Lower leg skin (tissue), 4 donors: ENCODE data around the gene NCKAP5. TPM values are rescaled to one million over a fixed set of nuclear protein-coding genes. Genes with fewer than 3 reads are reported as not detected.

Experiments used
- DNase-seq, 2 donors: peaks; one replicate each; pipeline ENCODE4 v3.0.0-alpha.2; 2019; ENCODE audit warnings: low spot score in 2 of 2
- H3K4me3 ChIP-seq: fragments of 200-600 bp; sonication (generic); 2 replicates; pipeline ENCODE4 v1.5.1; 2017; ENCODE audit warnings: mild to moderate bottlenecking, low read depth; ENCODE audit not compliant: poor library complexity, severe bottlenecking
- POLR2A ChIP-seq, 2 donors: fragments of 450-650 bp; IDR thresholded peaks; one replicate each; pipeline ENCODE4 v1.6.1; 2016 to 2017; ENCODE audit warnings: antibody characterized with exemption in 2 of 2, mild to moderate bottlenecking in 1 of 2, moderate library complexity in 1 of 2
- WGBS, 2 donors: methylation state at CpG; one replicate each; pipeline ENCODE4 v1.1.5; 2018; 5-methylcytosine and 5-hydroxymethylcytosine counted together
- intact Hi-C: fragments of 100-400 bp; cut with DNase I; formaldehyde crosslinking; loops from one replicate; pipeline ENCODE4 v1.15.0; 2023; ENCODE audit warnings: low total_unique reads
- total RNA-seq, 4 donors: library from RNA; depleted of rRNA; stranded (reverse); fragments of >200 nt; gene quantifications; one replicate each; pipeline ENCODE4 v1.1.0, GENCODE V29; 2016
- TF ChIP-seq, protein P1 (sequence below), 3 donors: fragments of 450-650 bp; IDR thresholded peaks; one replicate each; pipeline ENCODE4 v1.5.1; 2016; ENCODE audit warnings: antibody characterized with exemption in 3 of 3, mild to moderate bottlenecking in 3 of 3, moderate library complexity in 2 of 3

NCKAP5 gene
- total RNA-seq, 4 donors from 2014 or later: 2.0 to 5.1 (median 3.6) TPM

DNA sequence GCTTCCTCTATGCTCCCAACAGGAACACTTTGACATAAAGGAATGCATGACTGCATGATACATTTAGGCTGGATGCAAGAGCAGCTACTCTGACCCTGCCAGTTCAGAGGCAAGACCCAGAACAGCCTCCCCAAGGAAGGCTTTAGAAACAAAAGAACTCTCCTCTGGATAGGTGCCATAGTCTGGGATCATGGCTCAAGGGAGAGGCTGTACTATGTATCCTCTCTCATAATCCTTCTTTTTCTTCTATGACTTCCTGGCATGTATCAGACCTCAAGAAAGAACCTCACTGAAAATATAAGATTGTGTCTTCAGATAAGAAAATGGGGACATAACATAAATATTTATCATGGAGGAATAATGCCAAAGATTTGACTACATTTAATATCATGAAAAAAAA, 704.3 kb downstream of the NCKAP5 start:
- intact Hi-C loops: no loop called here
- no peak overlapping the region for H3K4me3 ChIP-seq
- DNase-seq: no peak
- TF ChIP-seq, protein P1, sequence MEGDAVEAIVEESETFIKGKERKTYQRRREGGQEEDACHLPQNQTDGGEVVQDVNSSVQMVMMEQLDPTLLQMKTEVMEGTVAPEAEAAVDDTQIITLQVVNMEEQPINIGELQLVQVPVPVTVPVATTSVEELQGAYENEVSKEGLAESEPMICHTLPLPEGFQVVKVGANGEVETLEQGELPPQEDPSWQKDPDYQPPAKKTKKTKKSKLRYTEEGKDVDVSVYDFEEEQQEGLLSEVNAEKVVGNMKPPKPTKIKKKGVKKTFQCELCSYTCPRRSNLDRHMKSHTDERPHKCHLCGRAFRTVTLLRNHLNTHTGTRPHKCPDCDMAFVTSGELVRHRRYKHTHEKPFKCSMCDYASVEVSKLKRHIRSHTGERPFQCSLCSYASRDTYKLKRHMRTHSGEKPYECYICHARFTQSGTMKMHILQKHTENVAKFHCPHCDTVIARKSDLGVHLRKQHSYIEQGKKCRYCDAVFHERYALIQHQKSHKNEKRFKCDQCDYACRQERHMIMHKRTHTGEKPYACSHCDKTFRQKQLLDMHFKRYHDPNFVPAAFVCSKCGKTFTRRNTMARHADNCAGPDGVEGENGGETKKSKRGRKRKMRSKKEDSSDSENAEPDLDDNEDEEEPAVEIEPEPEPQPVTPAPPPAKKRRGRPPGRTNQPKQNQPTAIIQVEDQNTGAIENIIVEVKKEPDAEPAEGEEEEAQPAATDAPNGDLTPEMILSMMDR (IDR thresholded peaks at IDR 0.05): no peak
- no peak for TF ChIP-seq POLR2A (IDR thresholded peaks at IDR 0.05)

DNA sequence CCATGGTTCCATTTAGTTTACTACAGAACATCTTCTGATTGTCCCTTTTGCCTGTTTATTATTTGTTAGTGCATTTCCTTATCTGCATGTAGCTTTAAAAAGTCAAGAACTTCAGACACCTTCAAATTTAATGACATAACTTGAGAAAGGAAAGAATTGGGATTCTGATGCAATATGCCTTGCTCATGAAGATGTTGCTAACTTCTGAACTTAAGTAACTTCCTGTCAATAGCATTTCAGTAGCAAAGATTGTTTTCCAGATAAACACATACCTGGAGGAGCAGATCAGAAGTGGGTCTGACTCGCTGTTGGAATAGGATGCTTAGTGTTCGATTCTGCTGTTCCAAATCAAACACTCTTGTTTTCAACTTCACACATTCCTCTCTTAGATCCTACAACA, 708.0 kb downstream of the NCKAP5 start:
- no peak overlapping the region for H3K4me3 ChIP-seq
- DNase-seq: no peak
- WGBS, 2 donors: 82 to 84% methylated on average over 2 of the region's 2 CpGs
- intact Hi-C loops: no loop called here
- TF ChIP-seq, protein P1 (IDR thresholded peaks at IDR 0.05): no peak
- no peak for TF ChIP-seq POLR2A (IDR thresholded peaks at IDR 0.05)

DNA sequence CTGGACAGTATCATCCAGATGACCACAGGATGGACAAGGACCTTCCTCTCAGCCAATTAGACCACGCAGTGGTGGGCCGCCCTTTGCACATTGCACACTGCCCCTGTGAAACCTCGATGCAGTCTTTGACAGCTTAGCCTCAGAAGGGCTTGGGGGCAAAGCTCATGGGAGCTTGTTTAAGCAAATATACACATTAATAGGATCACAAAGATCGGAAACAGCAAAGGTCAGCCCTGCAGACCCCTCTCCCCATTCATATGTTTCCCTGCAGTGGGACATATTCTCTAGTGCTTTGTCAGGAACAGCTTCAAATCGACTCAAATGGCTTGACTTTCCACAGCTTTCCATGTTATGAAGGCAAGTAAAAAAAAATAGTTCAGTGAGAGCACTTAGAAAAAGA, 708.7 kb downstream of the NCKAP5 start:
- no peak overlapping the region for H3K4me3 ChIP-seq
- intact Hi-C loops: no loop called here
- TF ChIP-seq, protein P1 (IDR thresholded peaks at IDR 0.05): no peak
- no peak for TF ChIP-seq POLR2A (IDR thresholded peaks at IDR 0.05)
- DNase-seq: no peak
- WGBS, 2 donors: 65 to 78% methylated on average over 5 of the region's 5 CpGs

DNA sequence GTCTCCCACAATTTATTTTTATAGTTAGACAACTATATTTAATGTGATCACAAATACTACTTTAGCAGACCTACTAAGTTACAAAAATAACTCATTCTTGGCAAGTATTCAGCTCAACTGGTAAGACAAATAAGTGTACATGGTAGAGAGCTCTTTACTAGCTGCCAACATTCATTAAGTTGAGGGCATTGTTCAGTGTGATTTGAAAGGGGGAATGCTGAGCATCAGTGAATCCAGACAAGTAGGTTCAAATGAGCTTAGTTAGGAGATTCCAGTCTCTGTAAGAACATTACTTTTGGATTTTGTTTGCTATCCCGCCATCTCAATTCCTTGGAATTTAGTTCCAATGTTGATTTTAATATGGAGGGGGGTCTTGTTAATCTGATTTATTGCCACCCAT, 710.9 kb downstream of the NCKAP5 start:
- 0 to 48% methylated on average over 1 of the region's 1 CpG for WGBS, 2 donors
- intact Hi-C loops: no loop called here
- no peak for TF ChIP-seq POLR2A (IDR thresholded peaks at IDR 0.05)
- TF ChIP-seq, protein P1 (IDR thresholded peaks at IDR 0.05): no peak
- DNase-seq: no peak
- no peak overlapping the region for H3K4me3 ChIP-seq

DNA sequence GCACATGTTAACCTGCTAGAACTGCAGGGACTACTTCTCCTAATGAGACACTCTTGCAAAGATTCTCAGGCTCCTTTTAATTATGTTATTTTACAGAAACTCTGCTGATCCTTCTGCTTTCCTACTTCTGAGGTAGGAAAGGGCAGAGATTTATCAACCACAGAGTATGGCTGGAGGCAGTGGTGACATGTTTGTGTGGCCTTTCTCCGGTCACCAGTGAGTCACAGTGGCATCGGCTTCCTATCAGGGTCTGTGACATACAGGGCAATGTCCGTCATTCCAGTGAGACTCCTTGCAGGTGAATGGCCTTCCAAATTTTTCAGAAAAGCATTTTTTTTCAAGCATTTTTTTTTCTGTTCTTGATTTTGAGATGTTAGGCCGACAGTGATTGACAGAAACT, 717.6 kb downstream of the NCKAP5 start:
- no peak for DNase-seq
- WGBS, 2 donors: 86 to 91% methylated on average over 4 of the region's 4 CpGs
- no peak for TF ChIP-seq POLR2A (IDR thresholded peaks at IDR 0.05)
- TF ChIP-seq, protein P1 (IDR thresholded peaks at IDR 0.05): no peak
- H3K4me3 ChIP-seq: no peak overlapping the region
- intact Hi-C loops: no loop called here

DNA sequence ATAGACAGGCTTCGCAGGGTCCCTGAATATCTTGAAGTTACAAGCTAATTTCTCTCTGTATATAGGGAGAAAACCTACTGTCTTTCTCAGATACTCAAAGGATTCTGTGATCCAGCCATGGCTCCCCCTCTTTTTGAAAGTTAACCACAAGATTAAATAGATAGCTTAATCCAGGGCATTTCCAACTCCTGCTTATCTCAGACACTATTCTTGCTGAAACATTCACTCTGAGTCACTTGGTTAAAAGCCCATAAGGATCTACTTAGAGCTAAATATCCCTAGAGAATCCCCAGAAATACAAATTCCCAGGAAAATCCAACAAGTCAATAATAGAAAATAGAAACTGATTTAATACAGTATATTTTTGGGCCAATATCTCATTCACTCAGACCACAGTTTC, 719.1 kb downstream of the NCKAP5 start:
- no peak for TF ChIP-seq POLR2A (IDR thresholded peaks at IDR 0.05)
- TF ChIP-seq, protein P1 (IDR thresholded peaks at IDR 0.05): no peak
- 83 to 88% methylated on average over 1 of the region's 1 CpG for WGBS, 2 donors

More for the DNA sequence above, 719.1 kb downstream of the NCKAP5 start:
- no peak for DNase-seq
- no peak overlapping the region for H3K4me3 ChIP-seq
- intact Hi-C loops: no loop called here
